ENCODE measurements around the gene BCKDHA.

The BCKDHA gene

DNA sequence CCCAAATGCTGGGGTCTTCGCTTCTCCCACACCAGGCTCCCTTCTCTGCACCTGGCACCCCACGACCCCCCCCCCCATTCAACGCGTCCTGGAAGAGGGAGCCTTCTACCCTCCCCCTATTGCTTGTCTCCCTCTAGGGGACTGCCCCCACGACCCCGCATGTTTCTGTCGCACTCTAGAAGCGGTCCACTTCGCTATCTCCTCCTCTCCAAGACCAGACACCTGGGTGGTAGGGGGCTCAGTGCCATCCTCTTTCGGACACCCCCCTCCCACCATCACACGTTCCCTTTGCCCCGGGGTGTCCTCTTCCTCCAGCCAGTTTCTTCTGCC, 45.4 kb upstream of the BCKDHA start:
- H3K4me3 ChIP-seq (ENCODE audit: low read length), result peak overlapping the region; percentile 91
- peak overlapping the region; percentile 87 for H2AFZ ChIP-seq (ENCODE audit: low read length)
- peaks cover 3% of the 10 kb centered on the region; the same call in 1 of the 2 replicates for H3K79me2 ChIP-seq (ENCODE audit: low read length)
- H3K9ac ChIP-seq (ENCODE audit: low read length), result peak overlapping the region; percentile 67; the same call in 1 of the 2 replicates
- TF ChIP-seq EZH2 (optimal IDR thresholded peaks at IDR 0.05; ENCODE audit: low read depth, low read length), result no peak
- no peak for TF ChIP-seq EZH2phosphoT487 (IDR thresholded peaks at IDR 0.05; ENCODE audit: low read length)
- TF ChIP-seq, protein P1, sequence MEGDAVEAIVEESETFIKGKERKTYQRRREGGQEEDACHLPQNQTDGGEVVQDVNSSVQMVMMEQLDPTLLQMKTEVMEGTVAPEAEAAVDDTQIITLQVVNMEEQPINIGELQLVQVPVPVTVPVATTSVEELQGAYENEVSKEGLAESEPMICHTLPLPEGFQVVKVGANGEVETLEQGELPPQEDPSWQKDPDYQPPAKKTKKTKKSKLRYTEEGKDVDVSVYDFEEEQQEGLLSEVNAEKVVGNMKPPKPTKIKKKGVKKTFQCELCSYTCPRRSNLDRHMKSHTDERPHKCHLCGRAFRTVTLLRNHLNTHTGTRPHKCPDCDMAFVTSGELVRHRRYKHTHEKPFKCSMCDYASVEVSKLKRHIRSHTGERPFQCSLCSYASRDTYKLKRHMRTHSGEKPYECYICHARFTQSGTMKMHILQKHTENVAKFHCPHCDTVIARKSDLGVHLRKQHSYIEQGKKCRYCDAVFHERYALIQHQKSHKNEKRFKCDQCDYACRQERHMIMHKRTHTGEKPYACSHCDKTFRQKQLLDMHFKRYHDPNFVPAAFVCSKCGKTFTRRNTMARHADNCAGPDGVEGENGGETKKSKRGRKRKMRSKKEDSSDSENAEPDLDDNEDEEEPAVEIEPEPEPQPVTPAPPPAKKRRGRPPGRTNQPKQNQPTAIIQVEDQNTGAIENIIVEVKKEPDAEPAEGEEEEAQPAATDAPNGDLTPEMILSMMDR (IDR thresholded peaks at IDR 0.05; ENCODE audit: low read length), result no peak
- H3K4me2 ChIP-seq (ENCODE audit: low read depth, low read length), result peak overlapping the region; percentile 96
- H3K9me3 ChIP-seq (replicated peaks; ENCODE audit: insufficient read depth, low read length), result no peaks in the 10 kb centered on the region
- no peaks in the 10 kb centered on the region for H3K9me2 ChIP-seq (replicated peaks; ENCODE audit: insufficient read depth, low read length)
- H3K27me3 ChIP-seq (replicated peaks; ENCODE audit: insufficient read depth, low read length), result no peaks in the 10 kb centered on the region
- peaks cover 11% of the 10 kb centered on the region for H3F3A ChIP-seq (ENCODE audit: insufficient read depth, low read length)
- no peaks in the 10 kb centered on the region for H3K36me3 ChIP-seq (replicated peaks; ENCODE audit: insufficient read depth, low read length)
- DNase-seq, result no peak
- H4K20me1 ChIP-seq (ENCODE audit: insufficient read depth, low read length), result no peaks in the 10 kb centered on the region
- no peak overlapping the region for H3K27ac ChIP-seq (ENCODE audit: low read length)
- peaks cover 8% of the 10 kb centered on the region; the same call in 1 of the 2 replicates for H3K4me1 ChIP-seq (ENCODE audit: low read length)

DNA sequence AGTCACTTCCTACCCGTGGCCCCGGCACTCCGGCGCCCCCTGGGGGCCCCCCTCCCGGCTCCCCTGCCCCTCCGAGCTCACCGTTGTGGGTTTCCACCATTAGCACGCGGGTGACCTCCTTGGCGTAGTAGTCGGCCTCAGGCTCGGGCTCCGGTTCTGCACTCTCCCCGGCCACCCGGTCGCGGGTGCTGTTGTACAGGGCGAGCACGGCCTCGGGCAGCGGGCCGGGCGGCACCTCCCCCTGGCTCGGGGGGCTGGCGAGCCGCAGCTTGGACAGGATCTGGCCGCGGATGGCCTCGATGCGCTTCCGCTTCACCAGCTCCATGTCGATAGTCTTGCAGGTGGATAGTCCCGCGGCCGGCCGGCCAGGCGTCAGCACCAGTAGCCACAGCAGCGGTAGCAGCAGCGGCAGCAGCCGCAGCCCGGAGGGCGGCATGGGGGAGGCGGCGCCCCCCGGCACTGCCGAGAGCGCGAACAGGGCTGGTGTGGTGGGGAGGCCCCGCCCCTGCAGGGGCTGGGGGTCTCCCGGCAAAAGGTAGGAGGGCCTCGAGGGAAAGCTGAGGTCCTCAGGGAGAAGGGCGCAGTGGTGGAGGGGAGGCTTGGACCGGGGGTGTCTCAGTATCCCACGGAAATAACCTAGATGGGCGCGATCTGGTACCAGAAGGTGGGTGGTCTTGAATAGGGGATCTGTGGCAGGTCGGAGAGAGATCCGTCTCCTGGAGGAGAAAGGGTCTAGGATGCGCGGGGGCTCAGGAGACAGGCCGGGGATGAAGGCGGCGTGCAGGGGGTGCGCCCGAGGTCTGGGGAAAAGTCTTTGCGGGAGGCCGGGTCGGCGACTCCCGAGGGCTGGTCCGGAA, 44.8 kb upstream of the BCKDHA start:
- Histone ChIP-seq H2AFZ (ENCODE audit: low read length) (peak overlapping the region; percentile 87), H3K9me3 (replicated peaks; ENCODE audit: insufficient read depth, low read length) (no peaks in the 10 kb centered on the region), H3K36me3 (replicated peaks; ENCODE audit: insufficient read depth, low read length) (no peaks in the 10 kb centered on the region), H3K27me3 (replicated peaks; ENCODE audit: insufficient read depth, low read length) (no peaks in the 10 kb centered on the region), H3F3A (ENCODE audit: insufficient read depth, low read length) (peaks cover 11% of the 10 kb centered on the region), H3K27ac (ENCODE audit: low read length) (peak overlapping the region; percentile 32; the same call in 1 of the 2 replicates), H3K4me1 (ENCODE audit: low read length) (peaks cover 8% of the 10 kb centered on the region; the same call in 1 of the 2 replicates), H3K9me2 (replicated peaks; ENCODE audit: insufficient read depth, low read length) (no peaks in the 10 kb centered on the region), H4K20me1 (ENCODE audit: insufficient read depth, low read length) (no peaks in the 10 kb centered on the region), H3K9ac (ENCODE audit: low read length) (peak overlapping the region; percentile 67), H3K79me2 (ENCODE audit: low read length) (peaks cover 3% of the 10 kb centered on the region; the same call in 1 of the 2 replicates), H3K4me3 (ENCODE audit: low read length) (peak overlapping the region; percentile 91), H3K4me2 (ENCODE audit: low read depth, low read length) (peak overlapping the region; percentile 96)
- peak; percentile 70 for DNase-seq
- TF ChIP-seq, protein P1 (IDR thresholded peaks at IDR 0.05; ENCODE audit: low read length), result peak; percentile 70
- TF ChIP-seq EZH2 (optimal IDR thresholded peaks at IDR 0.05; ENCODE audit: low read depth, low read length), result no peak

DNA sequence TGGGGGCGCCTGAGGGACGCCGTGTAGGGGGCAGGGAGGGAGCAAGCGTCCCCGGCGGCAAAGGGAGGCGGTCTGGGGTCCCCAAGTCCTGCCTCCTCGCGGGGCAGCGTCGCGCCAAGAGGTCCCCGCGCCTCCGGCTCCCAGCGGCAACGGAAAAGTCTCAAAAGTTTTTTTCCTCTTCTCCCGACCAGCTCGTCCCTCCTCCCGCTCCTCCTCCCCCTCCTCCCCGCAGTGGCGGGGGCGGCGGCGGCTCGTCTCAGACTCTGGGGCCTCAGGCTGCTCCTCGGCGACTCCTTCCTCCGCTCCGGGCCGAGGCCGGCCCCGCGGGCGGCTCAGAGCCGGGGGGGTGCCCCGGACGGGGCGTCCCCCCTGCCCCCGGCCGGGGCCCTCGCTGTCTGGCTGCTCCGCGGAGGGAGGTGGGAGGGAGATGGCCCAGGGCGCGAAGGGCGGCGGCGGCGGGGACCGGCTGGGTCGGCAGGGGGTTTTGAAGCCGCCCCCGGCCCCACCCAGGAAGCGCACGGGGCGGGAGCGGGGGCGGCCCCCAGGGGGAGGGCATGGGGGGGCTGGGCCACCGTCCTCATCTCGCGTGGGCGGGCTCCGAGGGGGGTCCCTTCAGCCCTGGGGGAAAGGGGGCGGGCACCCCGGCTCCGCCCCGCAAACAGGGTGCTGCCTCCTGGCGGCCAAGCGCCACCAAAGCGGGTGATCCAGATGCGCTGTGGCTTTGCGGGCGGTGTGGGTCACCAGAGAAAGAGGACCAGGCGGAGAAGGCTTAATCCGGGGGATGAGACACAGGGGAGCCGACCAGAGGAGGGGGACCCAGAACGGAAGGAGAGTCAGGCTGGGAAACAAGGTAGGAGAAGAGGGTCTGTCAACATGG, 43.9 kb upstream of the BCKDHA start, which contains the start of gene TGFB1:
TSS of gene TGFB1 (minus strand) at position 457 of the 877 bp plus-strand sequence. CDS start 878 bp downstream, outside the sequence.
- Histone ChIP-seq H3K9me3 (replicated peaks; ENCODE audit: insufficient read depth, low read length) (no peaks in the 10 kb centered on the region), H3K9me2 (replicated peaks; ENCODE audit: insufficient read depth, low read length) (no peaks in the 10 kb centered on the region), H3K4me1 (ENCODE audit: low read length) (peaks cover 8% of the 10 kb centered on the region; the same call in 1 of the 2 replicates), H3K9ac (ENCODE audit: low read length) (peak within 1 kb of the TSS; percentile 67), H3K79me2 (ENCODE audit: low read length) (peaks cover 3% of the 10 kb centered on the region; the same call in 1 of the 2 replicates), H3K27me3 (replicated peaks; ENCODE audit: insufficient read depth, low read length) (no peaks in the 10 kb centered on the region), H3K27ac (ENCODE audit: low read length) (peak within 1 kb of the TSS; percentile 32; the same call in 1 of the 2 replicates), H3K4me2 (ENCODE audit: low read depth, low read length) (peak within 1 kb of the TSS; percentile 96), H3F3A (ENCODE audit: insufficient read depth, low read length) (peaks cover 11% of the 10 kb centered on the region), H4K20me1 (ENCODE audit: insufficient read depth, low read length) (no peaks in the 10 kb centered on the region), H3K4me3 (ENCODE audit: low read length) (peak within 1 kb of the TSS; percentile 91), H3K36me3 (replicated peaks; ENCODE audit: insufficient read depth, low read length) (no peaks in the 10 kb centered on the region), H2AFZ (ENCODE audit: low read length) (peak within 1 kb of the TSS; percentile 87)
- DNase-seq, result peak; percentile 84
- TF ChIP-seq, protein P1 (IDR thresholded peaks at IDR 0.05; ENCODE audit: low read length), result peak; percentile 83
- no peak for TF ChIP-seq EZH2 (optimal IDR thresholded peaks at IDR 0.05; ENCODE audit: low read depth, low read length)
- TF ChIP-seq EZH2phosphoT487 (IDR thresholded peaks at IDR 0.05; ENCODE audit: low read length), result no peak

Measured in MM.1S (cell line).